Tibial nerve (tissue), 3 donors: ENCODE results near the gene TRAPPC2L.

Experiments used
- CTCF ChIP-seq, 5 experiments: fragments of 200-600 bp in 3 of 5; fragments of 450-650 bp in 2 of 5; sonication (generic) in 3 of 5; IDR thresholded peaks; one replicate each; pipeline ENCODE4 v1.5.1; 2016 to 2019; ENCODE audit warnings: antibody characterized with exemption in 5 of 5, mild to moderate bottlenecking in 3 of 5, moderate library complexity in 2 of 5
- POLR2A ChIP-seq, 2 donors: fragments of 450-650 bp; IDR thresholded peaks; one replicate each; pipeline ENCODE4 v1.6.1; 2017; ENCODE audit warnings: antibody characterized with exemption in 2 of 2, mild to moderate bottlenecking in 2 of 2, moderate library complexity in 2 of 2

GRCh38 chr16:88867581-88868246 lies 10.8 kb downstream of the TRAPPC2L start:
- no peak for TF ChIP-seq POLR2A (IDR thresholded peaks at IDR 0.05)
- no peak for TF ChIP-seq CTCF (IDR thresholded peaks at IDR 0.05)
